ENCODE measurements around the gene MAP3K4.

Gene MAP3K4

DNA sequence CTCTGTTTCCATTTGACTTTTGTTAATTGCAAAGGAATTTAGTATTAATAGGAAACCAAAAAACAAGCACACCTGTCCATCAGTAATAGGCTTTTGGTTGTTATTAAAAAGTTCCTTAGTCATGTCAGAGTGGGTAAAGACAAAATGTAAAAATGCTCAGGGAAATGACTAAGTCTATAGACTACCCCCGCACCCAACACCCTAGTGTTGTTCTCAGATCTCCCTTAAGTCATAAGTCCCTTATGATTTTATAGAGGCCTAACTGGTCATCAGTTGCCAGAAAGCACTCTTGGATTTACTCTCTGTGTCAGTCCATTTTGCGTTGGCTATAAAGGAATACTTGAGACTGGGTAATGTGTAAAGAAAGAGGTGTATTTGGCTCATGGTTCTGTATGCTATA lies 52.8 kb downstream of the MAP3K4 start:
- no peak for DNase-seq

- no peak for DNase-seq
Observed at GRCh38 chr6:161048641-161049040, 57.1 kb downstream of the MAP3K4 start.

DNA sequence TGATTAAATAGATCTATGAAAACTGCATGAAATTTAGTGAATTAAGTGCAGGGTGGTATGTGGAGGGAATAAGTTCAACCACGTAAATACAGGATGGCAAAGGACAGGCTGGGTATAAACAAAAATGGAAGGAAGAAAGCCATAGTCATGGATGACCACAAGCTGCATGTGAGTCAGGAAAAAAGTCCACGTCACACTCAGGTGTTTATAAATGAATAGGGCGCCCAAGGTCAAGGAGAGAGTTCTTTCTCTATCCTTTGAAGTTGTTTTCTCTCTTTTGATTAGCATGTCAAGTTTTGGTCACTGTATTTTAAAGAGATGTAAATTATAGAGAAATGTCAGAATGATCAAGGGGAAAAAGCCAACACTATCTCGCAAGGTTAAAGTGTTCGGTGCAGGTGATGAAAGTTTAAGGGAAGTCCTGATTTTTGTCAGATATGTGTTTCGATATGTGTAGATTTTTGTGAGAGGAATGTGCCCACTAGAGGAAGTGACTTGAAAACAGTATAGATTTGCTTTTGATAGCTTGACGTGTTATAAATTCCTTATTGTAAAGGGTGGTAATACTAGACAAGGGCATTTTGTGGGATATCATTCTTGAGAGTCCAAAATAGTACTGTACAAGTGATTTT lies 58.7 kb downstream of the MAP3K4 start:
- no peak for DNase-seq

DNA sequence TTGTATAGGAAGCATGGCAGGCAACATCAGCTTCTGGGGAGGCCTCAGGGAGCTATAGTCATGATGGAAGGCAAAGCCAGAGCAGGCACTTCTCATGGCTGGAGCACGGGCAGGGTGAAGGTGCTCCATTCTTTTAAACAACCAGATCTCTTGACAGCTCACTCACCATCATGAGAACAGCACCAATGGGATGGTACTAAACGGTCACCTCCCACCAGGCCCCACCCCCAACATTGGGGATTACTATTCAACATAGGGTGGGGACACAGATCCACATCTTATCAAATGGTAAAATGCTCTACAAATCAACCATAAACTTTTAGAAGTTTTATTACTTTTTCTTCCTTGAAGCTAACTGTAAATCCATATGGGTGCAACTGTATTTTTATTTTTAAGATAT lies 61.5 kb downstream of the MAP3K4 start:
- no peak for DNase-seq

DNA sequence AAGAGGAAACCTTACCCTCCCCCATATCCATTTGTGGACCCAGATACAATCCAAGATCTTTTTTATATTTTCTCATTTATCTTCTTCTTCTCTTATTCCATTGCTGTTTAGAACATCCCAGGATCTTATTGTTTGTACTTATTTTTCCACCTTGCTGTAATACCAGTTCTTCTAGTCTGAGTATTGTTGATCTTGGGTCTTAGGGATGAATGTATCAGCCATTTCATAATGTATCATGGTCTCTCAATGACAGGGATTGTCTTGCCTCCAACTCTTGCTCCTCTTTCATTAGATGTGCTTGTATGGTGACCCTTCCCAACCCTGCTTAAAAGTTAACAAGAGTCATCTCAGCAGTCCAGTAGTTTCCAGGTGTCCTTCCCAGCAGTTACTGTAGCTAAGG lies 63.3 kb downstream of the MAP3K4 start:
- DNase-seq = no peak

GRCh38 chr6:161056451-161056850 lies 64.9 kb downstream of the MAP3K4 start:
- no peak for DNase-seq

DNA sequence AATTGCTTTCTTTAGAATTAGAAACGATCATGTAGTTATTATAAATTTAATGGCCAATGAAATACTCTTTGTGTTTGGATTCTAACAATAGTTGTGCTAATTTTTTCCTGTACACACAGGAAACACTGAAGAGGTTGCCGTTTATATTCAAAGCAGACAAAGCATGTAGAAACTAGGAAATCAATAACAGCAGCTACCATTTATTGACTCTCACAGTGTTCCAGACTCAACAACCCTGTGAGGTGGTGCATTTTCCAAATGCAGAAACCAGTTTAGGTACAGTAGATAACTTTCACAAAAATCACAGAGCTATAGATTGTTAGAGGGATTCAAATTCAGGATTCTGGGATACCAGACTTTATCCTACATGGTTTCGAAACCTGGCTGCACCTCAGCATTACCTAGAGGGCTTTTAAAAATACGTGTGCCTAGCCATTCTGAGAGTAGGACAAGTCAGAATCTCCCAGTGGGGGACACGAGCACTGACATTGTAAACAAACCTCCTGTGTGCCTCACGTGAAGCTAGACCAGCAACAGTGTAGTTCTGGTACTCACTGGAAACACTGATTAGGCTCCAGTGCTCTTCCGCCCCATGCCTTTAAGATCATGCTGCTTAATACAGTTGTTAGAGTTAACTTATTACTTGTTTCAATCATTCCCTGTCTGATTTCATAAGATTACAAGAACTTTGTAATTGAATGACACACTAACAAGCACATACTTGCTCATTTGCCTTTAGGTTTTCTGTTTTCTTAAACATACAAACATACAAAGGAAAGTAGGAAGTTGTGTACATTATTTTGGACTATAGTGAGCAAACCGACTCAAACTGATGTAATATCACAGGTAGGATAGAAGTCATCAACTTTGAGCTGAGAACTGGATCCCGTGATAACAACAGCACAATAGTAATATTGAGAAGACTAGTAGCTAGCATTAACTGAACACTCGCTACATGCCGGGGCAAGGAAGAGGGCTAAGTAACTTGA lies 65.8 kb downstream of the MAP3K4 start:
- DNase-seq = no peak

GRCh38 chr6:161058741-161059140 lies 67.2 kb downstream of the MAP3K4 start:
- DNase-seq = no peak

- DNase-seq = no peak
Observed at GRCh38 chr6:161061576-161061975, 70.0 kb downstream of the MAP3K4 start.

DNA sequence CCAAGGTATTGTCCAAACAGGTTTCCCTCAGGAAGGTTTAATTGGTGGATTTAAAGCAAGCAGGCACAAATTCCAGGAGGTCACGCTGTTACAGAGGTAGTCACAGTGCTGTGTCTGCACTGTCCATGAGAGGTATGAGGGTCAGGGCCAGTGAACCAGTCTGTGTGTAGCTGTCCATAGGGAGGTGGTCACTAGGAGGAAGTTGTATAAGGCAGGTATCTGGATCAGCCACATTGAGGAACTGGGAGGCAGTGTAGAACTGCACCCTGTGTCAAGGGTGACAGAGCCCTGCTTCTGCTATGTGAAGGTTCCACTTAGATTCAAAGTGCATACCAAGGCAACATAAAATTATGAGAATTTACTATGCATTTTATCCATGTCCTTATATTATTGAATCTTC lies 73.3 kb downstream of the MAP3K4 start:
- DNase-seq = no peak

DNA sequence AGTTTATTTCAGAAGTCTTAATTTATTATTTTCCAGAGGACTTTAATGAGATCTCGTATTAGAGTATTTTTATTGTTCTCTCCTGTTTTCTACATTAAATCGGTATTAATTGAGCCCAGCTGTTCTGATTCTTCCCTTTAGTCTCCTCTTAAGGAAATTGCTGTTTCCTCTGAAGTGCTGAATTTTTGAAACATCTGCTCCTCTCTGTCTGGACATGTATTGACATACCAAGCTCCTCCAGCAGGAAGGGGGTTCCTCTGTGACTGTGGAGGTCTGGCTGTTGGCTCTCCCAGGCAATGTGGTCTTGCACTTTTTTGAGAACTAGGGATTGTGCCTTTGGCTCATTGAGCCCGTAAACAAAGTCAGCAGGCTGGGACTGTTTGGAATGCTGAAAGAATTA lies 74.9 kb downstream of the MAP3K4 start:
- no peak for DNase-seq

- no peak for DNase-seq
Observed at GRCh38 chr6:161067749-161068148, 76.2 kb downstream of the MAP3K4 start.

- DNase-seq = no peak
Observed at GRCh38 chr6:161068321-161068741, 76.8 kb downstream of the MAP3K4 start.

- DNase-seq = no peak
Observed at GRCh38 chr6:161073930-161074329, 82.4 kb downstream of the MAP3K4 start.

GRCh38 chr6:161074496-161075121 lies 83.0 kb downstream of the MAP3K4 start:
- no peak for DNase-seq

DNA sequence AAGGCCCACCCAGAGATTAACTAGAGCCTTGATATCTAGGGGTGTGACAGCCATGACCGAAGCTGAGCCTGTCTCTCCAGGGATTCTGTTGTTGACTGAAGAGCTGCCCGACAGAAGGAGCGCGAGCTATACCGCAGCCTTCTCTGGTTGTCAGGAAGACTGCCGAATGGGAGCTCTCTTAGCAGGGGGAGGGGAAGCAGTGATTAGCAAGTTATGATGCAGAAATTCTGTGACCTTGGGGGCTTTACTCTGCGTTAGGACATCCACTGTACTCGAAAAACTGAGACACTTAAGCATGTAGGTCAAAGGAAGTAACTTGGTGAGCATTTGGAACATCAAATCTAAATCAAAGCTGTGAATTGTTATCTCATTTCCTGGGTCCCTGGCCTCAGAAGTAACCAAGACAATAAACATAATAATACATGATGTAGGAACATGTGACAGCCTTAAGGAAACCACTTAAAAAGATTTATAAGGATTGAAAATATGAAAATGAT lies 84.7 kb downstream of the MAP3K4 start:
- no peak for DNase-seq

DNA sequence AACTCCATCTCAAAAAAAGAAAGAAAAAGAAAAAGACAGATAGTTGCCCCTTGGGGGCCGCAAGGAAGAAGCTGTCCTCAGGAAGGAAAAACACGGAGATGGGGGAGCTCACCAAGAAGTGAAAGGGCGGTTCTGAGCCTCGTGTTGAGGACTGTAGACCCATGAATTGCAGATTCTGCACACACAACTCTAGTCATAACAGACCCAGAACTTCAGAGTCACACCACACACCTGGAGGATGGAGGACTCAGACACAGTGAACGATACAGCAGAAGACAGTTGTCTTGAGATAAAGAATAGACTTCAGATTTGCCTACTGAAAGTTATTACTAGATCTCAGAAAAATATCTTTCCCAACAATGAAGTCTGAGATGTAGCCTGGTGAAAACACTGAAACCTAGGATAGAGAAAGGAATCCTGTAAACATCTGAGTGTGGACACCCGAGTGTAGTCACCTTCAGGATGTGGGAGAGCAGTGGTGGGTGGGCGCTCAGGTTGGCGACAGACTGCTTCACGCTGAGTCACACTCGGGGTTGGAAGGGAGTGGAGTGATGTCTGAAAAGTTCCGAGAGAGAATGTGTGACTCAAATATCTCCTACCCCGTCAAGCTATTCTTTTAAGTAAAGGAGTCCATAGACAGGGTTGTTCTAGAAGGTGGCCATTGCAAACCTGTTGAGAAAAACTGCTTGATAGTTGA lies 88.1 kb downstream of the MAP3K4 start:
- no peak for DNase-seq

DNA sequence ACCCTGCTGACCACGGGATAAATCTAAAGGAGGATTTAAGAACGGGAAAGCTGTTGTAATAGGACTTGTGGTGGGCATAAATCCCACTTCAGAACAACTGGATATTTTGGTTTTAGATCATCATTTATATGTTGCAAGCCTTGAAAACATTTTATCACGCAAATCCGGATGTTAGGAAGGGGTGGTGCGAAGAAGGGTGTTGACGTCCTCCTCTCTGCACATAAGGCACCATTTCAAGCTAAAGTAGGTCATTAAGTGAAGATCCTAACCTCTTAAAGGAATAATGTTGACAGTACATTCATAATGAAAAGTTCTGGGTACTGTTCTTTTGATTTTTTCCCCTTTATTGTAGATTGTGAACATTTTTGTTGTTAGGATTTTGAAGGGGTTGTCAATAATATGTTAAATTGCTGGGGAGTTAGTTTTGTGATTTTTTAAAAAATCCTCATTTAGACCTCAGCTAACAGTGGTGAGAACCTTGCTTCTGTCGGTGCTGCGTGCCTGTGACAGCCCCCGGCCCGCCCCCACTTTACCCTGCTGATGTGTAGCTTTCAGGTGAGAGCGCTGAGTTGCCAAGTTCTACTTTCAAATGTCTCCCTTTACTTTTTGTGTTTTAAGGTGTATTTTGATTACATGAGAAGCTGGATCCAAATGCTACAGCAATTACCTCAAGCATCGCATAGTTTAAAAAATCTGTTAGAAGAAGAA lies 88.8 kb downstream of the MAP3K4 start:
- DNase-seq = no peak

- no peak for DNase-seq
Observed at GRCh38 chr6:161082215-161082614, 90.6 kb downstream of the MAP3K4 start.

GRCh38 chr6:161085246-161085645 lies 93.7 kb downstream of the MAP3K4 start:
- DNase-seq = no peak

DNA sequence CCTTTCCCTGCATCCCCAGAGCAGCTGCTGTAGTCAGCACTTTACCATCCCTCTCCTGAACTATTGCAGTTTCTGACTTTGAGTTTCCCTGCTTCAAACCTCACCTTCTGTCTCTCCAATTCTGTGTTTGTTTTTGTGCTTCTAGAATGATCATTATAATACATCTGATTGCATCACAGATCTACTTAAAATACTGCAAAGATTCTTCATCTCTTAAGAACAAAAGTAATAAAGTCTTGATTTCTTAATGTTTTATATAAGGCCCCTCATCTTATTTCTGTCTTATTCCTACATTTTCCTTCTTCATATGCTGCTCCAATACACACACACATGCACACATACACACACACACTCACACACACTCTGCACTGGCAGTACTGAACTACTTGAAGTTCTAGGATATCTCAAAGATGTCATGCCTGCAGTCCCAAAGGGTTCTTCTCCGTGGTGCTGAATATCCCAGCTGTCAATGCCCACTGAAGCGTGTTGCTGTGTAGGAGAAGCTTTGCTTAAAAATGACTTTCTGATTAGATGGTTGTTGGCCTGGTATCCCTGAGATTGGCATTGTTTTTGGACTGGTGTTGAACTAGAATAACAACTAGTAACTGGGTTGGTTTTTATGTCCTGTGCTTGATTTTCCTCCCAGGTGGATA lies 97.2 kb downstream of the MAP3K4 start:
- DNase-seq = no peak

- no peak for DNase-seq
Observed at GRCh38 chr6:161091151-161091550, 99.6 kb downstream of the MAP3K4 start.

All from activated naive CD4-positive, alpha-beta T cell (primary cell).